ENCODE data around the gene PRUNE2.

The PRUNE2 gene

GRCh38 chr9:76897804-76898525 is 7.9 kb downstream of the PRUNE2 start:
- DNase-seq = no peak

DNA sequence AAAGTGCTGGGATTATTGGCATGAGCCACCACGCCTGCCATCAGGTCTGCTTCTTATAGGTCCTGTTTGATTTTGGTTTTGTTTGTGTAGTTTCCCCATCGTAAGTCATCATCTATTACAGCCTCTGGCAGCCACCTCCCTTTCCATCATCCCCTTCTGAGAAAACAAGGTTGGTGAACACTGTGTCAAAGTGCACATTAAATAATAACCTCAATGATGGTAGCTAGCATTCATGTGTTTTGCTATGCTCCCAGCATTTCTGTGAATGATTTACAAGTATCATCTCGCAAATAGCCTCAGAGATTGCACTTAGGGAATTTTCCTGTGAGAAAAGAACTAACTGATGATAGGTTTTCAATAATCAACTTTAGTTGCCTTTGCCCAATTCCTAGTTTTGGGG is 9.9 kb downstream of the PRUNE2 start:
- no peak for DNase-seq

- DNase-seq = no peak
Measured at GRCh38 chr9:76895186-76895585, 10.7 kb downstream of the PRUNE2 start.

- no peak for DNase-seq
Measured at GRCh38 chr9:76894198-76894597, 11.7 kb downstream of the PRUNE2 start.

DNA sequence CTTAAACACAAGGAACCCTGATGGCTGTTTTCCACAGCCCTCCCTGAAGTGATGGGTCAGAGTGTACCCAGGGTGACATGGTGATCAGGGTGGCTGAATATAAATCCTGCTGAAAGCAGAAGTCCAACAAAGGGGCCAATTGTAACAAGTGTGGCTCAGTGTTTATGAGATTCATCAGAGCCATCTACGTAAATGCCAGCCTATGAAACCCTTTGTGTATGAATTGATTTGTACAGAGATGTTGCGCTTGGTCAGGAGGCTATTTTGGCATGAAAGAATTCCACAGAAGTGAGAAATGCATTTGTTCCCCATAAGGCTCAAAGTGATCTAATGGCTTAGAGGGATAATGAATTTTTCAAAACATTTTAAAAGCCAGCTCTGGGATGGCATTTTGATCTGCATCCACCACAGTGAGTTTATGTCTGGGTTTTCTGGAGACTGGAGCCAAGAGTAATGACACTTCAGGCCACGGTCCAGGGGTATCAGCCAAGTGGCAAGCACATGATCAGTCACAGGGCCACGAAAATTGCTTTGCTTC is 12.4 kb downstream of the PRUNE2 start:
- no peak for DNase-seq

GRCh38 chr9:76891874-76892273 is 14.0 kb downstream of the PRUNE2 start:
- DNase-seq = peak; percentile 63

DNA sequence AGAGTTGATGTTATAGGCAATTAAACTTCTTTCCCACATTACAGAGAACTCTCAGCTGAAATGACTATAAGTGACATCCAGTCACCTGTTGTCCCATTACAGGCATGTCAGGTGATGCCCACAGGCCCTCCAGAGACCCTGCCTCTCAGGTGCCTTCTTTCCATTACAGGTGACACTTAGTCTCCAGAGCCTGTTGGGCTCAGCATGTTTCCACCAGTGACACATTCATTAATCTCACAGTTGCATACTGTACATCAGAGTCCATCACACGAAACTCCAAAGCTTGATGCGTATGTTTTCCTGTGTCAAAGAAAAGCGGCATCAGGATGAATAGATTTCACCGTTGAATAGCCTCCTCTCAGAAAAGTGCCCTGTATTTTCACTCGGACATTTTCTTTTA is 14.6 kb downstream of the PRUNE2 start:
- no peak for DNase-seq

DNA sequence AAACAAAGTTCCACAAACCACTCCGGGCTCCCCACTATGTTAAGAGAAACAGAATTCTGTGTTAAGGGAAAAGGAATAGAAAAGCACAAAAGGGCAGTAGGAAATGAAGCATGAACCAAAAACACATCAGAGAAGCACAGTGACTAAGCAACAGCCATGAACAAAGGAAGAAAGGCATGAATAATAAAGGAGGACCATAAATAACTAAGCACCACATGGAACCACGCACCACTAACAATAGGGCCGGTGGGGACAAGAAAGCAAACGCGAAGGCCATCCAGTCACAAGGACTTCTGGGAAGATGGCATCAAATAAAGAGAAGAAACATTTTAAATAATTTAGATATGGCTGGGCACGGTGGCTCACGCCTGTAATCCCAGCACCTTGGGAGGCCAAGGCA is 18.0 kb downstream of the PRUNE2 start:
- DNase-seq = no peak

DNA sequence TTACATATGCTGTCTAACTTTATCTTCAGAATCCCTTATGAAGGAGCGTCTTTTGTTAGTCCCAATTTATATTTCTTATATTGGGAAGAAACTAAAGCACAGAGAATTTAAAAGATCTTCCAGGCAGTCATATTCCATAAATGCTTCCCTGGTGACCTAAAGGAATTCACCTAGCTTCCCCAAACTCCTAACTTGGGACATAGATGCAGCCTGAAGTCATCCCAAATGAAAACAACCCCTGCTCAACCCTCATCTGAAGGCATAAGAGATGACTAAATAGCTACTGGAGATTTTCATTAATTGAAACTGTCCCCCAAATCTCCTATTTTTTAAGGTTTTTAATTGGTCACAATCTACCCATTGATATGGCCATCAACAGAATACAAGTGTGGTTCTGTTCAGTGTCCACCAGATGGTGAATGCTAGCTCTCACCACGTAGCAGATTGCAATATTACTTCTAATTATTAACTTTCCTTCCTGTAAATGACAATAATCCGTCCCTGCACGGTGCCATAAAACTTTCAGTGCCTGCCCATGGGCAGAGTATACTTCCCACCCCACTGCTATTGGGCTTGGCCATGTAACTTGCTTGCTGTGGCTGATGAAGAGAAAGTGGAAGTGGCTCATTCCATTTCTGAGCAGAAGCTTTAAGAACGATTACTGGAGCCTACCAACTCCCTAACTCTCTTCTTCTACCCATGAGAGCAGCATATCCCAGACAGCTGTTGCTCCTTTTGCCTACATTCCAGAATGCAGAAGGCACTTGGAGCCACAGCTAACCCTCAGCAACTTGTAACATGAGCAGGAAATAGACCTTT is 18.7 kb downstream of the PRUNE2 start:
- no peak for DNase-seq

- no peak for DNase-seq
Measured at GRCh38 chr9:76886318-76886717, 19.6 kb downstream of the PRUNE2 start.

GRCh38 chr9:76884823-76885222 is 21.1 kb downstream of the PRUNE2 start:
- DNase-seq = no peak

- no peak for DNase-seq
Measured at GRCh38 chr9:76883341-76883855, 22.5 kb downstream of the PRUNE2 start.

DNA sequence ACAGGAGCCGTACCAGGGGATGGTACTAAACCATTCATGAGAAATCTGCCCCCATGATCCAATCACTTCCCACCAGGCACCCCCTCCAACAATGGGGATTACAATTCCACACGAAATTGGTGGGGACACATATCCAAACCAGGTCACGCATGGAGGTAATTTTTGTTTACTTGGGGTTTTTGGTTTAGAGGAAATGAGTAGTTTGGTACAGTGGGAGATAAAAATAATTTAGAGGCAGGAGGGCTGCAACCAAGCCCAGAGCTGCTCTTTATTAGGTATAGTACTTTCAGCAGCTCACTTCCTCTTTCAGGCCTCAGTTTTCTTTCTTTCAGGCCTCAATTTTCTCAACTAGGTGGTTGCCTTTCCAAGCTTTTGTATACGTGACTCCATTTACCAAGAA is 23.2 kb downstream of the PRUNE2 start:
- DNase-seq = no peak

DNA sequence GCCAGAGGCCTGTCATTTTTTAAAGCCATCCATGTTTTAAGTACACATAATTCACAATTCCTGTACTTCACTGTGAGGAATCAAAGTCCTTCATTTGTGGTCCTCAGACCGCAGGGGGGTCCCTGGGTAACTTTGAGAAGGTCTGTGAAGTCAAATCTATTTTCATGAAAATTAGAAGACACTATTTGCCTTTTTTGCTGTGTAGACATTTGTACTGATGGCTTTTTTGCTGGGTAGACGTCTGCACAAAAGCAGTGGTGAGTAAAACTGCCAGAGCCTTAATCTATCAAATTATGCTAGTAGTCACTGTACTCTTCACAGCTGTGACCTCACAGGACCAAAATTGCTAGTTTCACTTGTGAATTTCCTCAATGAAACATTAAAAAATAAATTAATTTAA is 25.7 kb downstream of the PRUNE2 start:
- DNase-seq = no peak

GRCh38 chr9:76878933-76879332 is 27.0 kb downstream of the PRUNE2 start:
- DNase-seq = no peak

GRCh38 chr9:76877961-76878360 is 28.0 kb downstream of the PRUNE2 start:
- no peak for DNase-seq

DNA sequence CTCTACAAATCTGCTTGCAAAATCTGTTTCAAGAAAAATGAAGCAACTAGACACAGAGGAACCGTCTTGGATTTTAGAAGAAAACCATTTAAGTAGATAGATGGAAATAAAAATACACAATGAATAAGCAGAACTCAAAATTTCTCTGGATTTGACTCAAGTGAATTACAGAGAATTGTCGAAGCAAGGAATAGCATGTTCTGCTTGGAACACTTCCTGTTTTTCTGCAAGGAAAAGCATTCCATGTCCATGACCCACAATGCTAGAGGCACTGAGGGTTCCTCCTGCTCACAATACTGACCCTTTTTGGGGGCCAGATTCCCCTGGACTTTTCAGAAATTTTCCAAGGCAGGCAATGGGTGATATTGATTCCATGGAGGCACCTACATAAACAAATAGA is 29.8 kb downstream of the PRUNE2 start:
- no peak for DNase-seq

DNA sequence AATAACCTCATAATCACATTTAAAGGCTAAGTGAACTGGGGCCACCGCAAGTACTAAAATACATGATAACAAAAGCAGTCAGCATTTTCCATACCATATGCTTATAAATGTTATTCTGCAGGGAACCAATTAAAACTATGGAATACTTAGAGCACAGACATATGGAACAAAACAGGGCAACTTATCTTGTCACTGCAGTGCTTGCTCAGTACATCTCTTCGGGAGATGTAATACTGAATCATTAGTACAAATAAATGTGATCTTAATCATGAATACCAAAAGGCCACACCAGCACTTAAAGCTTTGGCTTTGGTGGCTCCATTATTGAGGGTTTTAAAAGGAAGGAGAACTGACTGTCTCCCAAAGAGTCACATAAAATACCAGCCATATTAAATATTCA is 32.1 kb downstream of the PRUNE2 start:
- DNase-seq = no peak

- DNase-seq = peak; percentile 83
Measured at GRCh38 chr9:76873056-76873792, 32.7 kb downstream of the PRUNE2 start.

DNA sequence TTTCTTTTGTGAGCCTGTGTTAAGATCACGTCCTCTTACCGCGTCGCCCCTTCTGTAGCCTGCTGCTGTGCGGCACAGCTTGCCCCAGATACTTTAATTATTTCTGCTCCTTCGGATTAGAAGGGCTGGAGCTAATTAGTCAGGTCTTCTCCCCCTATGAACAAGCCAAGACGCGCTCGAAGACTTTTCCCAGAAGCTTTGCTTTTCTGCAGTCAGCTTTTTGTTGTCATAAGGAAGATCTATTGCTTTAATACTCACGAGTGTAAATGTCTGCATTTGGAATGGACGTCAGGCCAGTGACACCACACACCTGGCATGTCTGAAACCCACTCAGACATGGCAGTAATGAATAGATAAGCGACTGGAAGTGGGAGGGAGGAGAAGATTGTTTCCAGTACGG is 37.0 kb downstream of the PRUNE2 start:
- peak; percentile 10 for DNase-seq

GRCh38 chr9:76866689-76867088 is 39.2 kb downstream of the PRUNE2 start:
- no peak for DNase-seq

GRCh38 chr9:76863832-76864231 is 42.1 kb downstream of the PRUNE2 start:
- no peak for DNase-seq

GRCh38 chr9:76859860-76860259 is 46.1 kb downstream of the PRUNE2 start:
- no peak for DNase-seq
